Measurements from ENCODE around the gene INAFM2.

DNA sequence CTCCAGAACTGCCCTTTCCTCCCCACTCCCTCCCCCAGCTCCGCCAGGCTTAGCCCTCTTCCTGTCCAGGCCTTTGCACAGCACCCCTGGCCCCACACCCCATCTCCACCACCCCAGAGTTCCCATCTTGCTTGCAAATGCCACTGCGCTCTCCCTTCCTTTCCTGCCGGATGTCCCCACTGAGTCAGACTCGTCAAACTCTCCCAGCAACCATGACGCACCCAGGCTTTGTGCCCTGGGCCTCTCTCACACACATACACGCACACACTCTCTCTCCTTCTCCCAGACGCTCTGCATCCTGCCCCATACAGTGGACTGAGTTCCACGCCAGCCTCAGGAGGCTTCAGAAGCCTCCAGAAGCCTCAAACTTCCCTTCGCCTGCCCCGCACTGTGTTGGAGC lies 20.0 kb downstream of the INAFM2 start:
- TF ChIP-seq, protein P1, sequence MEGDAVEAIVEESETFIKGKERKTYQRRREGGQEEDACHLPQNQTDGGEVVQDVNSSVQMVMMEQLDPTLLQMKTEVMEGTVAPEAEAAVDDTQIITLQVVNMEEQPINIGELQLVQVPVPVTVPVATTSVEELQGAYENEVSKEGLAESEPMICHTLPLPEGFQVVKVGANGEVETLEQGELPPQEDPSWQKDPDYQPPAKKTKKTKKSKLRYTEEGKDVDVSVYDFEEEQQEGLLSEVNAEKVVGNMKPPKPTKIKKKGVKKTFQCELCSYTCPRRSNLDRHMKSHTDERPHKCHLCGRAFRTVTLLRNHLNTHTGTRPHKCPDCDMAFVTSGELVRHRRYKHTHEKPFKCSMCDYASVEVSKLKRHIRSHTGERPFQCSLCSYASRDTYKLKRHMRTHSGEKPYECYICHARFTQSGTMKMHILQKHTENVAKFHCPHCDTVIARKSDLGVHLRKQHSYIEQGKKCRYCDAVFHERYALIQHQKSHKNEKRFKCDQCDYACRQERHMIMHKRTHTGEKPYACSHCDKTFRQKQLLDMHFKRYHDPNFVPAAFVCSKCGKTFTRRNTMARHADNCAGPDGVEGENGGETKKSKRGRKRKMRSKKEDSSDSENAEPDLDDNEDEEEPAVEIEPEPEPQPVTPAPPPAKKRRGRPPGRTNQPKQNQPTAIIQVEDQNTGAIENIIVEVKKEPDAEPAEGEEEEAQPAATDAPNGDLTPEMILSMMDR (IDR thresholded peaks at IDR 0.05; ENCODE audit: poor library complexity): no peak
- no peak for TF ChIP-seq EZH2phosphoT487 (IDR thresholded peaks at IDR 0.05; ENCODE audit: low read depth, severe bottlenecking, unreplicated experiment)

Data from hepatocyte (in vitro differentiated cells).